Measurements from ENCODE around the gene RALB.

The RALB gene

GRCh38 chr2:120209427-120210269 lies 43.0 kb upstream of the RALB start:
- TF ChIP-seq EZH2 (IDR thresholded peaks at IDR 0.05): no peak
- TF ChIP-seq POLR2AphosphoS5 (IDR thresholded peaks at IDR 0.05; ENCODE audit: borderline replicate concordance, low read depth, low read length): no peak
- no peak for TF ChIP-seq FOXP2 (optimal IDR thresholded peaks at IDR 0.05; ENCODE audit: control extremely low read depth, extremely low read length, insufficient read depth)
- H3K4me3 ChIP-seq: no peak overlapping the region
- no peak for DNase-seq (ENCODE audit: low read depth, low spot score)
- H3K9ac ChIP-seq (ENCODE audit: insufficient read length): no peak overlapping the region
- no peaks in the 10 kb centered on the region for H3K36me3 ChIP-seq (ENCODE audit: insufficient read depth, low read length)
- H3K9me3 ChIP-seq (ENCODE audit: low read depth, low read length): no peaks in the 10 kb centered on the region
- no peak overlapping the region for H3K27ac ChIP-seq

- Histone ChIP-seq H3K27ac (no peak overlapping the region), H3K9ac (ENCODE audit: insufficient read length) (no peak overlapping the region), H3K9me3 (ENCODE audit: low read depth, low read length) (no peaks in the 10 kb centered on the region), H3K4me3 (no peak overlapping the region), H3K36me3 (ENCODE audit: insufficient read depth, low read length) (no peaks in the 10 kb centered on the region)
- TF ChIP-seq POLR2AphosphoS5 (IDR thresholded peaks at IDR 0.05; ENCODE audit: borderline replicate concordance, low read depth, low read length): no peak
- TF ChIP-seq EZH2 (IDR thresholded peaks at IDR 0.05): no peak
- TF ChIP-seq FOXP2 (optimal IDR thresholded peaks at IDR 0.05; ENCODE audit: control extremely low read depth, extremely low read length, insufficient read depth): no peak
- no peak for DNase-seq (ENCODE audit: low read depth, low spot score)
Measured at GRCh38 chr2:120210270-120210693, 42.4 kb upstream of the RALB start.

- Histone ChIP-seq H3K4me3 (no peak overlapping the region), H3K9ac (ENCODE audit: insufficient read length) (no peak overlapping the region), H3K27ac (no peak overlapping the region), H3K9me3 (ENCODE audit: low read depth, low read length) (no peaks in the 10 kb centered on the region), H3K36me3 (ENCODE audit: insufficient read depth, low read length) (peaks cover 16% of the 10 kb centered on the region)
- TF ChIP-seq POLR2AphosphoS5 (IDR thresholded peaks at IDR 0.05; ENCODE audit: borderline replicate concordance, low read depth, low read length): no peak
- no peak for TF ChIP-seq FOXP2 (optimal IDR thresholded peaks at IDR 0.05; ENCODE audit: control extremely low read depth, extremely low read length, insufficient read depth)
- TF ChIP-seq EZH2 (IDR thresholded peaks at IDR 0.05): no peak
- DNase-seq (ENCODE audit: low read depth, low spot score): no peak
Measured at GRCh38 chr2:120218181-120218580, 34.5 kb upstream of the RALB start.

GRCh38 chr2:120219291-120219690 lies 33.4 kb upstream of the RALB start:
- no peak for DNase-seq (ENCODE audit: low read depth, low spot score)
- no peak overlapping the region for H3K27ac ChIP-seq
- peaks cover 16% of the 10 kb centered on the region for H3K36me3 ChIP-seq (ENCODE audit: insufficient read depth, low read length)
- H3K4me3 ChIP-seq: no peak overlapping the region
- H3K9me3 ChIP-seq (ENCODE audit: low read depth, low read length): no peaks in the 10 kb centered on the region
- H3K9ac ChIP-seq (ENCODE audit: insufficient read length): no peak overlapping the region
- TF ChIP-seq EZH2 (IDR thresholded peaks at IDR 0.05) (no peak), POLR2AphosphoS5 (IDR thresholded peaks at IDR 0.05; ENCODE audit: borderline replicate concordance, low read depth, low read length) (no peak), FOXP2 (optimal IDR thresholded peaks at IDR 0.05; ENCODE audit: control extremely low read depth, extremely low read length, insufficient read depth) (no peak)

- no peak for DNase-seq (ENCODE audit: low read depth, low spot score)
- Histone ChIP-seq H3K4me3 (0 out of 2 replicates have a peak overlapping the region, but pooled peaks have one; percentile 0), H3K36me3 (ENCODE audit: insufficient read depth, low read length) (peaks cover 16% of the 10 kb centered on the region), H3K9ac (ENCODE audit: insufficient read length) (no peak overlapping the region), H3K27ac (no peak overlapping the region), H3K9me3 (ENCODE audit: low read depth, low read length) (no peaks in the 10 kb centered on the region)
- TF ChIP-seq EZH2 (IDR thresholded peaks at IDR 0.05) (no peak), POLR2AphosphoS5 (IDR thresholded peaks at IDR 0.05; ENCODE audit: borderline replicate concordance, low read depth, low read length) (no peak), FOXP2 (optimal IDR thresholded peaks at IDR 0.05; ENCODE audit: control extremely low read depth, extremely low read length, insufficient read depth) (no peak)
Measured at GRCh38 chr2:120219766-120220165, 32.9 kb upstream of the RALB start.

- no peak overlapping the region for H3K9ac ChIP-seq (ENCODE audit: insufficient read length)
- no peak overlapping the region for H3K27ac ChIP-seq
- no peaks in the 10 kb centered on the region for H3K9me3 ChIP-seq (ENCODE audit: low read depth, low read length)
- H3K36me3 ChIP-seq (ENCODE audit: insufficient read depth, low read length): peaks cover 16% of the 10 kb centered on the region
- TF ChIP-seq EZH2 (IDR thresholded peaks at IDR 0.05) (no peak), POLR2AphosphoS5 (IDR thresholded peaks at IDR 0.05; ENCODE audit: borderline replicate concordance, low read depth, low read length) (no peak), FOXP2 (optimal IDR thresholded peaks at IDR 0.05; ENCODE audit: control extremely low read depth, extremely low read length, insufficient read depth) (no peak)
- DNase-seq (ENCODE audit: low read depth, low spot score): no peak
- peak overlapping the region; percentile 88 for H3K4me3 ChIP-seq
Measured at GRCh38 chr2:120220756-120221155, 31.9 kb upstream of the RALB start.

- no peak for DNase-seq (ENCODE audit: low read depth, low spot score)
- Histone ChIP-seq H3K27ac (no peak overlapping the region), H3K4me3 (peak overlapping the region; percentile 88), H3K36me3 (ENCODE audit: insufficient read depth, low read length) (peaks cover 16% of the 10 kb centered on the region), H3K9me3 (ENCODE audit: low read depth, low read length) (no peaks in the 10 kb centered on the region), H3K9ac (ENCODE audit: insufficient read length) (no peak overlapping the region)
- TF ChIP-seq FOXP2 (optimal IDR thresholded peaks at IDR 0.05; ENCODE audit: control extremely low read depth, extremely low read length, insufficient read depth): no peak
Measured at GRCh38 chr2:120221616-120222015, 31.0 kb upstream of the RALB start.

GRCh38 chr2:120222186-120223033 lies 30.2 kb upstream of the RALB start:
- peak overlapping the region; percentile 89 for H3K9ac ChIP-seq (ENCODE audit: insufficient read length)
- H3K36me3 ChIP-seq (ENCODE audit: insufficient read depth, low read length): peaks cover 16% of the 10 kb centered on the region
- no peaks in the 10 kb centered on the region for H3K9me3 ChIP-seq (ENCODE audit: low read depth, low read length)
- no peak overlapping the region for H3K27ac ChIP-seq
- peak overlapping the region; percentile 88 for H3K4me3 ChIP-seq
- no peak for TF ChIP-seq EZH2 (IDR thresholded peaks at IDR 0.05)
- TF ChIP-seq FOXP2 (optimal IDR thresholded peaks at IDR 0.05; ENCODE audit: control extremely low read depth, extremely low read length, insufficient read depth): no peak
- no peak for TF ChIP-seq POLR2AphosphoS5 (IDR thresholded peaks at IDR 0.05; ENCODE audit: borderline replicate concordance, low read depth, low read length)
- no peak for DNase-seq (ENCODE audit: low read depth, low spot score)

Measured in SK-N-MC (cell line).